ENCODE measurements around the gene TTC34. TPM values are rescaled to one million over a fixed set of nuclear protein-coding genes. Genes with fewer than 3 reads are reported as not detected.

Gene TTC34
- total RNA-seq, 1 experiment from 2014 or later = 1.3 TPM

- no peak for TF ChIP-seq YY1 (IDR thresholded peaks at IDR 0.05; ENCODE audit: extremely low read depth, insufficient replicate concordance, low read depth, low read length)
- no peak for TF ChIP-seq ZBTB33 (IDR thresholded peaks at IDR 0.05; ENCODE audit: extremely low read depth, insufficient replicate concordance, low read length)
- TF ChIP-seq SIN3A (IDR thresholded peaks at IDR 0.05; ENCODE audit: low read depth) = no peak
- TF ChIP-seq TCF7L2 (IDR thresholded peaks at IDR 0.05; ENCODE audit: borderline replicate concordance, extremely low read depth, insufficient read depth, insufficient read length) = no peak
- no peak for TF ChIP-seq CTCF (IDR thresholded peaks at IDR 0.05 in 2 of 3, conservative IDR thresholded peaks at IDR 0.05 in 1 of 3; ENCODE audit: borderline replicate concordance in 1 of 3, insufficient read depth in 1 of 3, low read depth in 2 of 3, low read length in 2 of 3)
- TF ChIP-seq CEBPB (IDR thresholded peaks at IDR 0.05; ENCODE audit: low read depth) = no peak
- H3K27me3 ChIP-seq (ENCODE audit: insufficient read depth, low read length) = no peaks in the 10 kb centered on the region; the same call in 1 of the 2 replicates
- DNase-seq (ENCODE audit: low read depth, low spot score) (no peak), ATAC-seq (no peak)
- intact Hi-C loops (cut with micrococcal nuclease) = no loop called here
- H4K20me1 ChIP-seq (ENCODE audit: insufficient read depth) = no peaks in the 10 kb centered on the region
- H3K79me2 ChIP-seq (ENCODE audit: insufficient read depth, low read length) = no peaks in the 10 kb centered on the region
- ChIA-PET RAD21 (ENCODE audit: low non-redundant PET in 1 of 2, low total read pairs in 2 of 2, uncharacterized antibody in 2 of 2, unreplicated experiment in 2 of 2) (no interaction called here), POLR2A (no interaction called here), CTCF (no interaction called here)
- H3K9me3 ChIP-seq (ENCODE audit: control insufficient read depth in 1 of 2, insufficient read depth in 1 of 2, low read depth in 1 of 2, low read length in 2 of 2) = peaks cover 0 to 8% of the 10 kb centered on the region in 2 experiments; a peak in 2 of 4 replicates
- peak overlapping the region; percentile 36 to 56; a peak in 3 of 4 replicates for H3K4me3 ChIP-seq (replicated peaks in 1 of 2; ENCODE audit: low read depth in 1 of 2, low read length in 2 of 2)
- no peak overlapping the region for H3K9ac ChIP-seq (ENCODE audit: low read length)
- BruUV-seq (replicated peaks) = no TSS peak
- peaks cover 11 to 16% of the 10 kb centered on the region in 2 experiments for H3K4me1 ChIP-seq (ENCODE audit: control insufficient read depth in 1 of 2, insufficient read depth in 2 of 2, low read length in 2 of 2)
- no peaks in the 10 kb centered on the region for H3K36me3 ChIP-seq (ENCODE audit: control insufficient read depth in 1 of 2, insufficient read depth in 2 of 2, low read length in 2 of 2)
- H3K9me2 ChIP-seq (ENCODE audit: insufficient read depth) = no peaks in the 10 kb centered on the region
- H2AFZ ChIP-seq (ENCODE audit: low read depth, low read length, poor library complexity, severe bottlenecking) = no peak overlapping the region
- H3K27ac ChIP-seq (ENCODE audit: low read depth, low read length) = peak overlapping the region; percentile 37; the same call in 1 of the 2 replicates
- H3K4me2 ChIP-seq (ENCODE audit: low read length) = peak overlapping the region; percentile 84
Measured at GRCh38 chr1:2611621-2612437, 189.7 kb downstream of the TTC34 start.
